DOHH2 (cell line): ENCODE data around the gene PAEP.

Experiments used
- H3F3A ChIP-seq: fragments of 200-600 bp; sonication (generic), shearing (Covaris generic); 2 replicates; pipeline ENCODE4 v1.6.0; 2016; ENCODE audit warnings: antibody characterized with exemption, mild to moderate bottlenecking; ENCODE audit not compliant: control insufficient read depth, insufficient read depth
- H3K27ac ChIP-seq: fragments of 200-600 bp; sonication (generic); 2 replicates; pipeline ENCODE4 v1.5.1; 2014; ENCODE audit warnings: low read depth, mild to moderate bottlenecking, low read length, moderate library complexity
- H3K27me3 ChIP-seq: fragments of 200-600 bp; sonication (generic); 2 replicates; pipeline ENCODE4 v1.6.1; 2014; ENCODE audit warnings: mild to moderate bottlenecking, low read length, mixed read lengths; ENCODE audit not compliant: control insufficient read depth
- H3K36me3 ChIP-seq: fragments of 200-600 bp; sonication (generic); 2 replicates; pipeline ENCODE4 v1.6.1; 2014; ENCODE audit warnings: mild to moderate bottlenecking, low read length, moderate library complexity, mixed read lengths; ENCODE audit not compliant: control insufficient read depth
- H3K4me1 ChIP-seq: fragments of 200-600 bp; sonication (generic); 2 replicates; pipeline ENCODE4 v1.6.1; 2014; ENCODE audit warnings: mild to moderate bottlenecking, low read length, mixed read lengths; ENCODE audit not compliant: control insufficient read depth
- H3K4me2 ChIP-seq: fragments of 200-600 bp; sonication (generic); 2 replicates; pipeline ENCODE4 v1.6.0; 2014; ENCODE audit warnings: mild to moderate bottlenecking, low read length, moderate library complexity
- H3K4me3 ChIP-seq: fragments of 200-600 bp; sonication (generic); 2 replicates; pipeline ENCODE4 v1.5.1; 2014; ENCODE audit warnings: mild to moderate bottlenecking, low read length, mixed read lengths
- H3K79me2 ChIP-seq: fragments of 200-600 bp; sonication (generic); 2 replicates; pipeline ENCODE4 v1.6.1; 2014; ENCODE audit warnings: mild to moderate bottlenecking, low read length, mixed read lengths; ENCODE audit not compliant: control insufficient read depth
- H3K9me2 ChIP-seq: fragments of 200-600 bp; sonication (generic); replicated peaks from 2 replicates; pipeline ENCODE4 v1.6.1; 2014; ENCODE audit warnings: mild to moderate bottlenecking, low read length, mixed read lengths; ENCODE audit not compliant: control insufficient read depth
- H3K9me3 ChIP-seq: fragments of 200-600 bp; sonication (generic); 2 replicates; pipeline ENCODE4 v1.6.1; 2014; ENCODE audit warnings: antibody characterized with exemption, low read length, mixed read lengths; ENCODE audit not compliant: control insufficient read depth, insufficient read depth
- H4K20me1 ChIP-seq: fragments of 200-600 bp; sonication (generic); 2 replicates; pipeline ENCODE4 v1.6.0; 2014; ENCODE audit warnings: low read depth, mild to moderate bottlenecking, antibody characterized with exemption, low read length, moderate library complexity; ENCODE audit not compliant: control insufficient read depth, insufficient read depth
- CTCF ChIP-seq: fragments of 200-600 bp; sonication (generic); IDR thresholded peaks from one replicate; pipeline ENCODE4 v1.5.1; 2014; ENCODE audit warnings: antibody characterized with exemption, mild to moderate bottlenecking, low read depth, low read length; ENCODE audit not compliant: poor library complexity, severe bottlenecking
- EZH2phosphoT487 ChIP-seq: fragments of 200-600 bp; sonication (generic); IDR thresholded peaks from 2 replicates; pipeline ENCODE4 v1.6.1; 2017; ENCODE audit warnings: borderline replicate concordance, mild to moderate bottlenecking, antibody characterized with exemption, low read length, moderate library complexity, mixed read lengths

Gene PAEP

GRCh38 chr9:135582541-135582940, 21.0 kb downstream of the PAEP start:
- TF ChIP-seq CTCF = no peak
- Histone ChIP-seq H3K4me2 (no peak overlapping the region), H3K9me2 (no peaks in the 10 kb centered on the region), H3K4me1 (no peaks in the 10 kb centered on the region), H3K36me3 (no peaks in the 10 kb centered on the region), H3F3A (no peaks in the 10 kb centered on the region), H3K27ac (no peak overlapping the region), H3K27me3 (no peaks in the 10 kb centered on the region), H4K20me1 (no peaks in the 10 kb centered on the region), H3K4me3 (no peak overlapping the region), H3K79me2 (no peaks in the 10 kb centered on the region), H3K9me3 (no peaks in the 10 kb centered on the region)

GRCh38 chr9:135582966-135583687, 21.6 kb downstream of the PAEP start:
- H3F3A ChIP-seq = no peaks in the 10 kb centered on the region
- no peaks in the 10 kb centered on the region for H3K27me3 ChIP-seq
- TF ChIP-seq CTCF = no peak
- H3K4me2 ChIP-seq = no peak overlapping the region
- no peaks in the 10 kb centered on the region for H4K20me1 ChIP-seq
- no peaks in the 10 kb centered on the region for H3K9me3 ChIP-seq
- no peaks in the 10 kb centered on the region for H3K4me1 ChIP-seq
- H3K36me3 ChIP-seq = no peaks in the 10 kb centered on the region
- no peak overlapping the region for H3K27ac ChIP-seq
- no peaks in the 10 kb centered on the region for H3K79me2 ChIP-seq
- H3K9me2 ChIP-seq = no peaks in the 10 kb centered on the region
- no peak overlapping the region for H3K4me3 ChIP-seq

GRCh38 chr9:135583688-135584011, 22.1 kb downstream of the PAEP start:
- Histone ChIP-seq H3K36me3 (no peaks in the 10 kb centered on the region), H3K27ac (no peak overlapping the region), H4K20me1 (no peaks in the 10 kb centered on the region), H3K9me3 (no peaks in the 10 kb centered on the region), H3K27me3 (no peaks in the 10 kb centered on the region), H3K79me2 (no peaks in the 10 kb centered on the region), H3F3A (no peaks in the 10 kb centered on the region), H3K9me2 (no peaks in the 10 kb centered on the region), H3K4me1 (no peaks in the 10 kb centered on the region), H3K4me2 (no peak overlapping the region), H3K4me3 (no peak overlapping the region)
- TF ChIP-seq EZH2phosphoT487 (no peak), CTCF (no peak)

GRCh38 chr9:135584371-135584770, 22.8 kb downstream of the PAEP start:
- no peaks in the 10 kb centered on the region for H3K9me2 ChIP-seq
- H3K4me2 ChIP-seq = no peak overlapping the region
- H3F3A ChIP-seq = no peaks in the 10 kb centered on the region
- no peaks in the 10 kb centered on the region for H3K79me2 ChIP-seq
- no peaks in the 10 kb centered on the region for H3K4me1 ChIP-seq
- no peaks in the 10 kb centered on the region for H3K36me3 ChIP-seq
- H3K9me3 ChIP-seq = no peaks in the 10 kb centered on the region
- no peak overlapping the region for H3K27ac ChIP-seq
- H3K4me3 ChIP-seq = no peak overlapping the region
- H3K27me3 ChIP-seq = no peaks in the 10 kb centered on the region
- TF ChIP-seq CTCF (no peak), EZH2phosphoT487 (no peak)
- no peaks in the 10 kb centered on the region for H4K20me1 ChIP-seq
